Measurements from ENCODE around the gene RPS18.

Gene RPS18

GRCh38 chr6:33319939-33320314 lies 48.1 kb downstream of the RPS18 start:
- FAIRE-seq: no peak
- no peak for TF ChIP-seq TAF1 (IDR thresholded peaks at IDR 0.05; ENCODE audit: borderline replicate concordance, low read depth, low read length)
- TF ChIP-seq POLR2AphosphoS5 (IDR thresholded peaks at IDR 0.05; ENCODE audit: low read depth, low read length): no peak
- no peak for TF ChIP-seq POLR2A (IDR thresholded peaks at IDR 0.05; ENCODE audit: low read depth, low read length)

GRCh38 chr6:33320315-33321181 lies 48.7 kb downstream of the RPS18 start:
- no peak for FAIRE-seq
- TF ChIP-seq TAF1 (IDR thresholded peaks at IDR 0.05; ENCODE audit: borderline replicate concordance, low read depth, low read length): no peak
- no peak for TF ChIP-seq POLR2AphosphoS5 (IDR thresholded peaks at IDR 0.05; ENCODE audit: low read depth, low read length)
- no peak for TF ChIP-seq POLR2A (IDR thresholded peaks at IDR 0.05; ENCODE audit: low read depth, low read length)
- no peak for DNase-seq (ENCODE audit: insufficient read length)

More at GRCh38 chr6:33319939-33320314, 48.1 kb downstream of the RPS18 start:
- no peak for DNase-seq (ENCODE audit: insufficient read length)

GRCh38 chr6:33321227-33321626 lies 49.4 kb downstream of the RPS18 start:
- FAIRE-seq: no peak
- TF ChIP-seq POLR2A (IDR thresholded peaks at IDR 0.05; ENCODE audit: low read depth, low read length) (no peak), TAF1 (IDR thresholded peaks at IDR 0.05; ENCODE audit: borderline replicate concordance, low read depth, low read length) (no peak), POLR2AphosphoS5 (IDR thresholded peaks at IDR 0.05; ENCODE audit: low read depth, low read length) (no peak)
- DNase-seq (ENCODE audit: insufficient read length): no peak

DNA sequence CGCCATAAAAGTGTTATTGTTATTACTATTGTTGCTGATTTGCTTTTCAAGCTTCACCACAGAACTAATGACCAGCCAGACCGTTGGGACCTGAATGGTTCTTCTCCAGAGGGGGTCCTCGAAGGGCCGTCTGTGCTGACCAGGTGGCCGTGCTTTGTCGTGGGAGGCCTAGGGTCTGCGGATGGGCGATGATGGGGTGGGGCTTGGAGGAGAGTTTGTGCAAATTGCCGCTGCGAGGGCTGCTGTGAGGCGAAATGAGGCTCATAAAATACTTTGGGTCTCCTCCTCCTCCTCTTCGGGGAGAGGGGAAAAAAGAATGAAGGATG lies 51.7 kb downstream of the RPS18 start:
- DNase-seq (ENCODE audit: insufficient read length) (no peak), FAIRE-seq (no peak)
- TF ChIP-seq POLR2AphosphoS5 (IDR thresholded peaks at IDR 0.05; ENCODE audit: low read depth, low read length): no peak

DNA sequence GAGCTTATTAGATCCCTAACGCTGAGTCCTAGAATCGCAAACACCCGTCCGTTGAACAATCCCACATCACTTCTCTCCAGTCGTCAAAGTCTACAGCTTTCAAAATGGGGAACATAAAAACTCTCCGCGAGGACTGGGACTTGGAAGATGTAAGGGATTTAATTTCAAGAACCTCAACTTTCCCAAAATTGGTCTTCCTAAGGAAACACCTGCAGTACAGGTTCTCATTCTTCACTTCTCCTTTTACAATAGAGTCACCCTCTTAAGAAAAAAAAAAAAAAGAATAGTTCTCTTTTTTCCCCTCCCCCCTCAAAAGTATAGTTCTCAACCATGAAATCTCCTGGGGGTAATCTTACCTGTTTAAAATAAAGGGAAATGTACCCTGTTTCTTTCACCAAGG lies 52.2 kb downstream of the RPS18 start:
- no peak for FAIRE-seq
- no peak for TF ChIP-seq POLR2A (IDR thresholded peaks at IDR 0.05; ENCODE audit: low read depth, low read length)
- TF ChIP-seq TAF1 (IDR thresholded peaks at IDR 0.05; ENCODE audit: borderline replicate concordance, low read depth, low read length): no peak
- no peak for TF ChIP-seq POLR2AphosphoS5 (IDR thresholded peaks at IDR 0.05; ENCODE audit: low read depth, low read length)
- DNase-seq (ENCODE audit: insufficient read length): no peak

Measured in GM12892 (cell line).